Tibial artery (tissue), 4 donors: ENCODE results near the gene DARS1.
"Not testable (repeated sequence)": the region's sequence is repeated elsewhere in the genome, so short reads cannot be mapped to it uniquely, and the experiment has no call there.

ENCODE experiments used
- DNase-seq, 2 donors: peaks; one replicate each; pipeline ENCODE4 v3.0.0-alpha.2; 2019
- H3K27ac ChIP-seq, 2 donors: fragments of 200-600 bp; sonication (generic) in 1 of 2; 1 replicate in 1 of 2; 2 replicates in 1 of 2; pipeline ENCODE4 v1.5.1; 2018 to 2019; ENCODE audit warnings: mild to moderate bottlenecking in 1 of 2
- H3K27me3 ChIP-seq, 2 donors: fragments of 200-600 bp; sonication (generic) in 1 of 2; one replicate each; pipeline versions ENCODE4 v1.5.1 to v1.6.0; 2016 to 2019
- H3K36me3 ChIP-seq, 3 donors: fragments of 200-600 bp; sonication (generic) in 2 of 3; one replicate each; pipeline ENCODE4 v1.5.1; 2016 to 2019; ENCODE audit warnings: mild to moderate bottlenecking in 2 of 3
- H3K4me1 ChIP-seq, 4 donors: fragments of 200-600 bp; sonication (generic) in 2 of 4; 1 replicate in 3 of 4; 2 replicates in 1 of 4; pipeline ENCODE4 v1.5.1; 2016 to 2019
- H3K4me3 ChIP-seq, 2 donors: fragments of 200-600 bp; sonication (generic) in 1 of 2; 1 replicate in 1 of 2; 2 replicates in 1 of 2; pipeline ENCODE4 v1.5.1; 2018 to 2019; ENCODE audit warnings: mild to moderate bottlenecking in 2 of 2
- H3K9me3 ChIP-seq, 3 donors: fragments of 200-600 bp; sonication (generic) in 1 of 3; one replicate each; pipeline ENCODE4 v1.5.1; 2016 to 2019
- intact Hi-C: fragments of 100-400 bp; cut with DNase I; formaldehyde crosslinking; loops from one replicate; pipeline ENCODE4 v1.15.0; 2023; ENCODE audit warnings: low total_unique reads
- TF ChIP-seq, protein P1 (sequence below), 2 experiments: fragments of 200-600 bp in 1 of 2; fragments of 450-650 bp in 1 of 2; IDR thresholded peaks; one replicate each; pipeline ENCODE4 v1.5.1; 2017 to 2019; ENCODE audit warnings: antibody characterized with exemption in 2 of 2, mild to moderate bottlenecking in 1 of 2, moderate library complexity in 1 of 2

Gene DARS1

DNA sequence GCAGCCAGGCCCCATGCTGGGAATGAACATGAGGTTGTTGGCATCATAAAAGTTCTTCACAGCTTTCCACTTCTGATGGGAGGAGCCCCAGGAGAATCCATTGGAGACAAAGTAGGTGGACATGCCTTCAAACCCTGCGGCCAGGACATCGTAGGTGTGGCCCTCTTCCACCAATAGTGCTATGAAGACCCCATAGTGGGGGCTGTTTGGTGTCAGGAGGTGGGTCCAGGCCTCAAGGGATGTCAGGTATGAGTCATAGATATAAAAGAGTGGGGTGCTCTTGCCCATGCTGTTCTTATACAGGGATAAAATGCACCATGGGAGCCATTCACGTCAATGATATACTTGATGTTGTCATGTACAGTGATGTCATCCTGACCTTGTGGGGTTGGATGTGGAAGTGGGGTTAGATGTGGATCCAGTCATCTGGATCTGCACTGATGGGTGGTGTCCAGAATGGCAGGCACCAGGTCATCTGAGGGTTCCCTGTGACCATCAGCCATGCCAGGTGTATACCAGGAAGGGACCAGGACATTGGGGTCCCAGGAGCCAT lies 87.1 kb downstream of the DARS1 start:
- no peaks in the 10 kb centered on the region for H3K27me3 ChIP-seq
- no peak for DNase-seq
- intact Hi-C loops: no loop called here
- no peaks in the 10 kb centered on the region for H3K4me1 ChIP-seq
- H3K27ac ChIP-seq: no peak overlapping the region
- no peaks in the 10 kb centered on the region for H3K9me3 ChIP-seq
- peaks cover 0 to 10% (median 0%) of the 10 kb centered on the region in 3 donors for H3K36me3 ChIP-seq
- TF ChIP-seq, protein P1, sequence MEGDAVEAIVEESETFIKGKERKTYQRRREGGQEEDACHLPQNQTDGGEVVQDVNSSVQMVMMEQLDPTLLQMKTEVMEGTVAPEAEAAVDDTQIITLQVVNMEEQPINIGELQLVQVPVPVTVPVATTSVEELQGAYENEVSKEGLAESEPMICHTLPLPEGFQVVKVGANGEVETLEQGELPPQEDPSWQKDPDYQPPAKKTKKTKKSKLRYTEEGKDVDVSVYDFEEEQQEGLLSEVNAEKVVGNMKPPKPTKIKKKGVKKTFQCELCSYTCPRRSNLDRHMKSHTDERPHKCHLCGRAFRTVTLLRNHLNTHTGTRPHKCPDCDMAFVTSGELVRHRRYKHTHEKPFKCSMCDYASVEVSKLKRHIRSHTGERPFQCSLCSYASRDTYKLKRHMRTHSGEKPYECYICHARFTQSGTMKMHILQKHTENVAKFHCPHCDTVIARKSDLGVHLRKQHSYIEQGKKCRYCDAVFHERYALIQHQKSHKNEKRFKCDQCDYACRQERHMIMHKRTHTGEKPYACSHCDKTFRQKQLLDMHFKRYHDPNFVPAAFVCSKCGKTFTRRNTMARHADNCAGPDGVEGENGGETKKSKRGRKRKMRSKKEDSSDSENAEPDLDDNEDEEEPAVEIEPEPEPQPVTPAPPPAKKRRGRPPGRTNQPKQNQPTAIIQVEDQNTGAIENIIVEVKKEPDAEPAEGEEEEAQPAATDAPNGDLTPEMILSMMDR (IDR thresholded peaks at IDR 0.05): no peak
- no peak overlapping the region for H3K4me3 ChIP-seq

DNA sequence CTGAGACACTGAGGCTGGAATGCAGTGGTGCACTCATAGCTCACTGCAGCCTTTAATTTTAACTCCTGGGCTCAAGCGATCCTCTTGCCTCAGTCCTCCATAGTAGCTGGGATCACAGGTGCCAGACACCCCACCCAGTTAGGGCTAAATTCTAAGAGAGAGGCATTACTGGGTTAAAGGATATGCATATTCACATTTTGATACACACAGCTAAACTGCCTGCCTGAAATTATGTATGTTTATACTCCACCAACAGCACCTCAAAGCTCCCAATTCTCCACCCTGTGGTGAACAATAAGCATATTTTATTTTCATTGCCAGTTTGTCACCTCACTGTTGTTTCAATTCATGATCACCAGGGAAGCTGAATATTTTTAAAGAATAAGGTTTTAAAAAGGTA lies 90.5 kb downstream of the DARS1 start:
- TF ChIP-seq, protein P1 (IDR thresholded peaks at IDR 0.05): no peak
- H3K36me3 ChIP-seq: peaks cover 0 to 8% (median 0%) of the 10 kb centered on the region in 3 donors
- H3K9me3 ChIP-seq: no peaks in the 10 kb centered on the region
- H3K27me3 ChIP-seq: no peaks in the 10 kb centered on the region
- no peak overlapping the region for H3K4me3 ChIP-seq
- H3K4me1 ChIP-seq: no peaks in the 10 kb centered on the region
- DNase-seq: no peak
- intact Hi-C loops: no loop called here
- H3K27ac ChIP-seq: no peak overlapping the region

DNA sequence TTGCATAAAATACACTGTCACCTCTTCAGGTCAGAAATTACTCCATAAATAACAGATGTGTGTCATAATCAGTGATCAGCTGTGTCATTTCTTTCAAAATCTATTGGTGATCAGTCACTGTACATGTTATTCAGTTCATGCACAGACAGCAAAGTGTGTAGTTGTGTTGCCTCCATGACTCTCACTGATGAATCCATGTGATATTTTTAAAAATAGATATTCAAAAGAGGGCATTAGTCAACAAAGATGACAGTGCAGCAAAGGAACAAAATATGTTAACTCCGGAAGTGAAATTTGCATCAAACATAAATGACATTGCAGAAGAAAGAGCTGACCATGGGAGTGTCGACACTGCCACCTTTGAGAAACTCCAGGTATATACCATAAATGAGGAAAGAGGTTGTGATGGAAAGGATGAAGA lies 92.0 kb downstream of the DARS1 start:
- no peak for DNase-seq
- H3K9me3 ChIP-seq: no peaks in the 10 kb centered on the region
- H3K36me3 ChIP-seq: peaks cover 0 to under 1% (median 0%) of the 10 kb centered on the region in 3 donors
- no peak overlapping the region for H3K27ac ChIP-seq
- no peak overlapping the region for H3K4me3 ChIP-seq
- no peaks in the 10 kb centered on the region for H3K4me1 ChIP-seq
- H3K27me3 ChIP-seq: no peaks in the 10 kb centered on the region
- intact Hi-C loops: no loop called here
- TF ChIP-seq, protein P1 (IDR thresholded peaks at IDR 0.05): no peak

DNA sequence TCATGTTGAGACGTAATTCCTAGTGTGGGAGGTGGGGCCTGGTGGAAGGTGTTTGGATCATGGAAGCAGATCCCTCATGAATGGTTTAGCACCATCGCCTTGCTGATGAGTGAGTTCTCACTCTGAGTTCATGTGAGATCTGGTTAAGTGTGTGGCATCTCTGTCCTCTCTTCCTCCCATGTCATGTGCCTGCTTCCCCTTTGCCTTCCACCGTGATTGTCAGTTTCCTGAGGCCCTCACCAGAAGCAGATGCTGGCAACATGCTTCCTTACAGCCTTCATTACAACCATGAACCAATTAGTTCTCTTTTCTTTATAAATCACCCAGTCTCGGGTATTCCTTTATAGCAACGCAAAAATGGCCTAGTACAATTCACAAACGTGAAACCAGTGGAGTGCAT lies 94.6 kb downstream of the DARS1 start:
- H3K27me3 ChIP-seq: peaks cover 0 to 4% of the 10 kb centered on the region in 2 donors
- H3K27ac ChIP-seq: no peak overlapping the region
- TF ChIP-seq, protein P1 (IDR thresholded peaks at IDR 0.05): no peak
- intact Hi-C loops: no loop called here
- no peaks in the 10 kb centered on the region for H3K9me3 ChIP-seq
- no peaks in the 10 kb centered on the region for H3K4me1 ChIP-seq
- no peaks in the 10 kb centered on the region for H3K36me3 ChIP-seq
- no peak for DNase-seq
- H3K4me3 ChIP-seq: no peak overlapping the region

DNA sequence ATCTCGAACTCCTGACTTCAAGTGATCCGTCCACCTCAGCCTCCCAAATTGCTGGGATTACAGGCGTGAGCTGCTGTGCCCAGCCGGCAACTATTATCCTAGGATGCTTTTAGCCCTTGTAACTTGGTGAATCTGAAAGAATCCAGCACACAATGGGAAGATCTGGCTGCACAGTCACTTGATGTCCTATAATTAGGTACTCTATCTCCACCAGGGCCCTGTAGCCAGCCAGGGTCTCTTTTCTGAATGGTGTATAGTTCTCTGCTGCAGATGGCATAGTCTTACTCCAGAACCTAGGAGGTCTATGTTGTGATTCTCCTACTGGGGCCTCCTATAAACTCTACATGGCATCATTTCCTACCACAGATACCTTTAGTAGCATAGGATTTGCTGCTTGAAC lies 95.3 kb downstream of the DARS1 start:
- no peaks in the 10 kb centered on the region for H3K4me1 ChIP-seq
- H3K27me3 ChIP-seq: peaks cover 0 to 10% of the 10 kb centered on the region in 2 donors
- TF ChIP-seq, protein P1 (IDR thresholded peaks at IDR 0.05): no peak

DNA sequence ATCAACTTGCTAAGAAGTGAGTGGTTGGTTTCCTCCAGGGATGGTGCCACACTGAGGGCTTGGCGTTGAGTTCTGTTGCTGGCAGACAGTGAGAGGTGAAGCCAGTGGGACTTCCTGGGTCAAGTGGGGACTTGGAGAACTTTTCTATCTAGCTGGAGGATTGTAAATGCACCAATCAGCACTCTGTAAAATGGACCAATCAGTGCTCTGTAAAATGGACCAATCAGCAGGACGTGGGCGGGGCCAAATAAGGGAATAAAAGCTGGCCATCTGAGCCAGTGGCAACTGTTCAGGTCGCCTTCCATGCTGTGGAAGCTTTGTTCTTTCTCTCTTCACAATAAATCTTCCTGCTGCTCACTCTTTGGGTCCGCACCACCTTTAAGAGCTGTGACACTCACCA lies 96.8 kb downstream of the DARS1 start:
- H3K4me1 ChIP-seq, intact Hi-C loops, H3K9me3 ChIP-seq, H3K27me3 ChIP-seq, H3K36me3 ChIP-seq, DNase-seq, H3K4me3 ChIP-seq, H3K27ac ChIP-seq: not testable (repeated sequence)

More for the DNA sequence above, 95.3 kb downstream of the DARS1 start:
- no peak for DNase-seq
- H3K36me3 ChIP-seq: no peaks in the 10 kb centered on the region
- intact Hi-C loops: no loop called here
- no peaks in the 10 kb centered on the region for H3K9me3 ChIP-seq
- no peak overlapping the region for H3K4me3 ChIP-seq
- H3K27ac ChIP-seq: no peak overlapping the region
